ENCODE measurements around the gene GALNT13. TPM values are rescaled to one million over a fixed set of nuclear protein-coding genes. Genes with fewer than 3 reads are reported as not detected.

GALNT13 gene
- total RNA-seq (1.4 and 3.1 TPM in 2 replicates), polyA plus RNA-seq (1.3 and 2.2 TPM in 2 replicates)

DNA sequence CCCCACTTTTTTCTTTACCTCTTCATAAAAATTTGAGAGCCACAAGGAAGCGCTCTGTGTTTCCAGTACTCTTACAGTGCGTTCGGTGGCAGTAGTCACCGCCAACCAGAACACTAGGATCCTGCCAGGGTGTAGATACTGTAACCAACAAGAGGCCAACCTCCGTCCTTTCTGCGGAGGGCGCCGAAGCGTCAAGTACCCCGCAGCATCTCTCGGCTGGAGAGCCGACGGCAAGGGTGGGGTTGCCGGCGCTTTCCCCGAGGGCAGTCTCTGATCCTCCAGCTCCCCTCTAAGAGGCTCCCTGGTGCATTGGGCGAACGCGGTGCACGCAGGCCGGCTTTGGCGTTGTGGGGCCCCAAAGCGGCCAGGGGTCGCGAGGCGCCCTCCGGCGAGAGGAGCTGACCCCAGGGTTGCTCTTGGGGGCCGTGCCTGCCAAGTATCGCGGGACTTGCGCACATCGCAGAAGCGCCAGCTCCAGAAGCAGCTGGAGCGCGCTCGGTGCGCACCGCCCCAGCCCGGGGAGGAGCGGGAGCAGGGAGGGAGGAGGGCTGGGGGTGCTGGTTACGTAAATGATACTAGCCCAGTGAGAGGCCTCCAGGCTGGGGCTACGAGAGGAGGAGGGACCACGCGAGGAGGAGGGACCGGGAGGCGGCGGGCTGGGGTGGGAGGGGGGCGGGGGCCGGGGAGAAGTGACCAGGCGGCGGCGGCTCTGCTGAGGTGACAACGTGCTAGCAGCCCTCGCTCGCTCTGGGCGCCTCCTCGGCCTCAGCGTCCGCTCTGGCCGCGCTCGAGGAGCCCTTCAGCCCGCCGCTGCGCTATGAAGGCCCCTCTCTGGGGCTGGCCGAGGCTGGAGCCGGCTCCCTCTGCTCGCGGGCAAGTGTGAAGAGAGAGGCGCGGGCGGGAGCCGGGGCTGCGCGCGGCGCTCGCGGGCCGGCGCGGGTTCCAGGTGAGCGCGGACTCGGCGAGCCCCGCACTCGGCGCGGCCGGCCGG, at the start of gene GALNT13:
TSS of gene GALNT13 (plus strand) at position 692 of the 991 bp plus-strand sequence.
- peak within 1 kb of the TSS; percentile 45 for H3K4me3 ChIP-seq
- no peaks in the 10 kb centered on the region for H3K4me1 ChIP-seq (ENCODE audit: low read depth)
- DNase-seq (ENCODE audit: low read depth in 1 of 2, low spot score in 1 of 2): peak; percentile 34 to 78
- no peak within 1 kb of the TSS for H3K27ac ChIP-seq
- TF ChIP-seq, protein P1, sequence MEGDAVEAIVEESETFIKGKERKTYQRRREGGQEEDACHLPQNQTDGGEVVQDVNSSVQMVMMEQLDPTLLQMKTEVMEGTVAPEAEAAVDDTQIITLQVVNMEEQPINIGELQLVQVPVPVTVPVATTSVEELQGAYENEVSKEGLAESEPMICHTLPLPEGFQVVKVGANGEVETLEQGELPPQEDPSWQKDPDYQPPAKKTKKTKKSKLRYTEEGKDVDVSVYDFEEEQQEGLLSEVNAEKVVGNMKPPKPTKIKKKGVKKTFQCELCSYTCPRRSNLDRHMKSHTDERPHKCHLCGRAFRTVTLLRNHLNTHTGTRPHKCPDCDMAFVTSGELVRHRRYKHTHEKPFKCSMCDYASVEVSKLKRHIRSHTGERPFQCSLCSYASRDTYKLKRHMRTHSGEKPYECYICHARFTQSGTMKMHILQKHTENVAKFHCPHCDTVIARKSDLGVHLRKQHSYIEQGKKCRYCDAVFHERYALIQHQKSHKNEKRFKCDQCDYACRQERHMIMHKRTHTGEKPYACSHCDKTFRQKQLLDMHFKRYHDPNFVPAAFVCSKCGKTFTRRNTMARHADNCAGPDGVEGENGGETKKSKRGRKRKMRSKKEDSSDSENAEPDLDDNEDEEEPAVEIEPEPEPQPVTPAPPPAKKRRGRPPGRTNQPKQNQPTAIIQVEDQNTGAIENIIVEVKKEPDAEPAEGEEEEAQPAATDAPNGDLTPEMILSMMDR (IDR thresholded peaks at IDR 0.05; ENCODE audit: low read depth, low read length): no peak
- H3K36me3 ChIP-seq: no peaks in the 10 kb centered on the region
- no peaks in the 10 kb centered on the region for H3K9me3 ChIP-seq (ENCODE audit: low read depth)
- peaks cover 56% of the 10 kb centered on the region for H3K27me3 ChIP-seq

DNA sequence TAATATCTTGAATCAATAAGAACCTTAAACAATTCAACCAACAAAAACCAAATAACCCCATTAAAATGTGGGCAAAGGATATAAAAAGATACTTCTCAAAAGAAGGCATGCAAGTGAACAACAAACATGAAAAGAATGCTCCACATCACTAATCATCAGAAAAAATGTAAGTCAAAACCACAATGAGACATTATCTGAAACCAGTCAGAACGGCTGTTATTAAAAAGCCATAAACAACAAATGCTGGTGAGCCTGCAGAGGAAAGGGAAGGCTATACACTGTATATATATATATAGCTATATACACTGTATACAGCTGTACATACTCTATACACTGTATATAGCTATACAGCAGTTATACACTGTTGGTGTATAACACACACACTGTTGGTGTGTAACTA, 47.8 kb upstream of the GALNT13 start:
- Histone ChIP-seq H3K9me3 (ENCODE audit: low read depth) (no peaks in the 10 kb centered on the region), H3K27me3 (no peaks in the 10 kb centered on the region), H3K4me3 (no peak overlapping the region), H3K36me3 (no peaks in the 10 kb centered on the region), H3K4me1 (ENCODE audit: low read depth) (no peaks in the 10 kb centered on the region), H3K27ac (no peak overlapping the region)
- no peak for DNase-seq (ENCODE audit: low read depth in 1 of 2, low spot score in 1 of 2)
- TF ChIP-seq, protein P1 (IDR thresholded peaks at IDR 0.05; ENCODE audit: low read depth, low read length): no peak

DNA sequence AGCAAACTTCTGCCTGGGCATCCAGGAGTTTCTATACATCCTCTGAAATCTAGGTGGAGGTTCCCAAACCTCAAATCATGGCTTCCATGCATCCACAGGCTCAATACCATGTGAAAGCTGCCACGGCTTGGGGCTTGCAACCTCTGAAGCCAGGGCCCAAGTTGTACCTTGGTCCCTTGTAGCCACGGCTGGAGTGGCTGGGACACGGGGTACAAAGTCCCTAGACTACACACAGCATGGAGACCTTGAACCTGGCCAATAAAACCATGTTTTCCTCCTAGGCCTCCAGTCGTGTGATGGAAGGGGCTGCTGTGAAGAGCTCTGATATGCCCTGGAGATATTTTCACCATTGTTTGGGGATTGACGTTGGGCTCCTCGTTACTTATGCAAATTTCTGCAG, 43.4 kb upstream of the GALNT13 start:
- Histone ChIP-seq H3K9me3 (ENCODE audit: low read depth) (no peaks in the 10 kb centered on the region), H3K4me1 (ENCODE audit: low read depth) (no peaks in the 10 kb centered on the region), H3K27me3 (no peaks in the 10 kb centered on the region), H3K27ac (no peak overlapping the region), H3K36me3 (no peaks in the 10 kb centered on the region), H3K4me3 (no peak overlapping the region)
- DNase-seq (ENCODE audit: low read depth in 1 of 2, low spot score in 1 of 2): no peak
- TF ChIP-seq, protein P1 (IDR thresholded peaks at IDR 0.05; ENCODE audit: low read depth, low read length): no peak

- Histone ChIP-seq H3K27me3 (no peaks in the 10 kb centered on the region), H3K36me3 (no peaks in the 10 kb centered on the region), H3K4me1 (ENCODE audit: low read depth) (no peaks in the 10 kb centered on the region), H3K27ac (no peak overlapping the region), H3K9me3 (ENCODE audit: low read depth) (no peaks in the 10 kb centered on the region), H3K4me3 (no peak overlapping the region)
- DNase-seq (ENCODE audit: low read depth in 1 of 2, low spot score in 1 of 2): no peak
- TF ChIP-seq, protein P1 (IDR thresholded peaks at IDR 0.05; ENCODE audit: low read depth, low read length): no peak
Measured at GRCh38 chr2:153834662-153835061, 37.1 kb upstream of the GALNT13 start.

- TF ChIP-seq, protein P1 (IDR thresholded peaks at IDR 0.05; ENCODE audit: low read depth, low read length): no peak
- H3K9me3 ChIP-seq (ENCODE audit: low read depth): no peaks in the 10 kb centered on the region
- H3K27ac ChIP-seq: no peak overlapping the region
- H3K4me3 ChIP-seq: no peak overlapping the region
- no peaks in the 10 kb centered on the region for H3K36me3 ChIP-seq
- H3K4me1 ChIP-seq (ENCODE audit: low read depth): no peaks in the 10 kb centered on the region
- H3K27me3 ChIP-seq: no peaks in the 10 kb centered on the region
- DNase-seq (ENCODE audit: low read depth in 1 of 2, low spot score in 1 of 2): no peak
Measured at GRCh38 chr2:153858250-153858649, 13.5 kb upstream of the GALNT13 start.

All from cardiac muscle cell (in vitro differentiated cells and primary cell).